Inflammatory macrophage treated with lipopolysaccharide for 4 hours (primary cell): Measurements from ENCODE around the gene OR51F2.
"Not testable (repeated sequence)": the region's sequence is repeated elsewhere in the genome, so short reads cannot be mapped to it uniquely, and the experiment has no call there.

Experiments
- DNase-seq: peaks from one replicate; pipeline ENCODE4 v3.0.0-alpha.2; 2020

Gene OR51F2, protein sequence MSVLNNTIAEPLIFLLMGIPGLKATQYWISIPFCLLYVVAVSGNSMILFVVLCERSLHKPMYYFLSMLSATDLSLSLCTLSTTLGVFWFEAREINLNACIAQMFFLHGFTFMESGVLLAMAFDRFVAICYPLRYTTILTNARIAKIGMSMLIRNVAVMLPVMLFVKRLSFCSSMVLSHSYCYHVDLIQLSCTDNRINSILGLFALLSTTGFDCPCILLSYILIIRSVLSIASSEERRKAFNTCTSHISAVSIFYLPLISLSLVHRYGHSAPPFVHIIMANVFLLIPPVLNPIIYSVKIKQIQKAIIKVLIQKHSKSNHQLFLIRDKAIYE

DNA sequence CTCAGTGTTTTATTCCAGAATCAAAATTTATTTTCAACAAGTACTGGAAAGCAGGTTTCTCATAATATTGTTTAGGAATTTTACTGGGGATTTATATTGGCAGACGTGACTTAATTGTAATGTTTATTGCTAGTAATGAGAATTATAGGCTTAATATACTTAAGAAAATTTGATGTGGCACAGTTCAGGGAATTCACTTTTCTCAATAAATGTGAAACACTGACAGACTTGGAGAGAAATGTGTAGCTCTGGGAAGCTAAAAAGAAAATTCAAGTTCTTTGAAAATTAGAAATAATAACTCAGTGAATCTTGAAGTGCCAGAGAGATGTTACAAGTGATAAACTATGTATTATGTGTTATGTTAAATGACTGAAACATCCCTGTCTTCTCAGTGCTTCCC is at the start of gene OR51F2:
TSS of gene OR51F2 (plus strand) at position 301 of the 400 bp plus-strand sequence. CDS start 101 bp downstream, outside the sequence.
- no peak for DNase-seq

- no peak for DNase-seq
Measured at GRCh38 chr11:4782454-4782853, 38.7 kb upstream of the OR51F2 start.

DNA sequence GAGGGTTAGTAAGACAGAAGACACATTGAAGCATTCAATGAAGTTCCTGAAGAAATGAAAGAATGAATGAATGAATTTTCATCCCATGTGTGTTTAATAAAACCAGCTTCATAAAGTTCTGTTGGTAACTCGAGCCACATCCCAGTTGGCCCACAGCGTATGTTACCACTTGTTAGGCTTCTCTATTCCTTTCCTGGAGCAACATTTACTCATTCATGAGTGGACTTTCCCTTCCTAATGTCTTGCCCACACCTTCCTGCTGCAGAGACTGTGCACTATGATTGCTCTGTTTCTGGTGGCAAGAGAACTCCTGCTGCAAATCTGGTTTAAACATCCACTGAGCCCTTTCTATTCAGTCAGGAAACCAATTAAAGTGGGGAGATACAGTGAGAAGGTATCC is 23.9 kb upstream of the OR51F2 start:
- DNase-seq, result no peak

DNA sequence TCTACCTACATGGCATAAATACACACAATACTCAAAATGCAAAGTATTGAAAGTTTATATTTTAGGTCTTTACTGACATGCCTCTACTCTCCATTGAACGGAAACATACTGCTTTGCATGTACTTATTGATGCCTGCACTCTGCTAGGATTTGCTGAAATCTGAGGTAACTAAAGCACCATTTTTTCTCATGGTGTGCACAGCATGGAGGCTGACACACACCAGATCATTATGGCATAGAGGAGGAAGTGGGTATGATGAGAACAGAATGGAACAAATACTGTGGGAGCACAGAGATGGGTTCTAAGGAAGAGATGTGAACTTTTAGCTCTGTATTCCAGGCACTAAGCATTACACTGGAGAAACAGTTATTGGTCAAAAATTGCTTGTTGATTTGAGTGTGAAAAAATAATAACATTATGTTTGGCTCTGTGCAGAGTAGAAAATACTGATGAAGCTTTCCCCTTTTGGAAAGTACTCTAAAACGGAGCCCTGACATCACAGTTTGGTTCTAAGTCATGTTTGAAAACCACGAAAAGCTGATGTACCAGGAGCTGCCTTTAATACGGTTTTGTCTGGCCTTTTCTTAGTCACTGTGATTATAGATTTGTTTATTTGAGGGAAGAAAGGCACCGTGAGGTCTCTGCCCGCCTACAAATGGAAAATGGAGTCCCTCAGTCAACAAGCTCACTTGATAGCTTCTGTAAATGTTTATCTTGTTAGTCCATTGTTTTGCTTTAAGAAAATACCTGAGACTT is 22.5 kb upstream of the OR51F2 start:
- DNase-seq, result no peak

DNA sequence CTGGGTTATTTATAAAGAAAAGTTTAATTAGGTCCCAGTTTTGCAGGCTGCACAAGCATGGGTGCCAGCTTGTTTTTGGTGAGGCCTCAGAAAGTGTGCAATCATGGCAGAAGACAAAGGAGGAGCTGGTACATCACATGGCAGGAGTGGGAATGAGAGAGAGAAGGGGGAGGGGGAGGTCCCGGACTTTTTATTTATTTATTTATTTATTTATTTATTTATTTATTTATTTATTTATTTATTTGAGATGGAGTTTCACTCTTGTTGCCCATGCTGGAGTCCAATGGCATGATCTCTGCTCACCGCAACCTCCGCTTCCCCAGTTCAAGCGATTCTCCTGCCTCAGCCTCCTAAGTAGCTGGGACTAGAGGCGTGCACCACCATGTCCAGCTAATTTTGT is 19.8 kb upstream of the OR51F2 start:
- not testable (repeated sequence) for DNase-seq

DNA sequence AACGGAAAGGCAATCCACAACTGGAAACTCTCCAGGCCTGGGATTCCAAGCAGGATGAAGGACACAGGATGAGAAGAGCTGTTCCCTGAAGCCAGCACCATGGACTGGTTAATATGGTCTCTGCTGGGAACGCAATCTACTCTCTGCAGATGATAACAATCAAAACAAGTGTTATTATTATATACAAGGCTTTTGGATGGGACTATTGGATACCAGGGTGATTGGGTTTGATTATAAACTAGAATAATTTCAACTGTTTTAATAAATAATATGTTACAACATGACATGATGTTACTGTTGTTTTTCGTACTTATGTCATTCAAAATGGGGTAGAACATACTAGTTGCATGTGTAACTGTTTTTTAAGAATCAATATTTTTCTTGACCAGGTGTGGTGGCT is 16.8 kb upstream of the OR51F2 start, which contains the start of gene OR52R1:
TSS of gene OR52R1 (minus strand) at position 101 of the 400 bp plus-strand sequence. CDS start at position 101, 0 bp downstream.
- DNase-seq, result no peak

DNA sequence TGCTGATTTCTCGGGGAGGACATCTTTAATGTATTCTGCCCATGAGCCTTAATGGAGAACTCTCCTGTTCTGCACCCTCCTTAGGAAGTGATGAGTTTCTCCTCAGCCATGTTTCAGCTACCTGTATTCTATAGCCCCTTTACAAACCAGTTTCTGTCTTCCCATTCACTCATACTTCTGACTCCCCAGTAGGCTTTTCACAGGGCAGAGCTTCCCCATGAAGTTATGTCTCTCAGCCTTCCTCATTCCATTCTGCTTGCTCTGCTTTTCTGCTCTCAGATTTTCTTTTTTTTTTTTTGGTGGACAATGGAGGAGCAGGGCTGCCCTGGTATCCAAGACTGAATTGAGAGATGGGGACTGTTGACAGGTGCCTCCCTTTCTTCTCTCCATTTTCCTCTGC is 12.6 kb upstream of the OR51F2 start:
- DNase-seq, result no peak

DNA sequence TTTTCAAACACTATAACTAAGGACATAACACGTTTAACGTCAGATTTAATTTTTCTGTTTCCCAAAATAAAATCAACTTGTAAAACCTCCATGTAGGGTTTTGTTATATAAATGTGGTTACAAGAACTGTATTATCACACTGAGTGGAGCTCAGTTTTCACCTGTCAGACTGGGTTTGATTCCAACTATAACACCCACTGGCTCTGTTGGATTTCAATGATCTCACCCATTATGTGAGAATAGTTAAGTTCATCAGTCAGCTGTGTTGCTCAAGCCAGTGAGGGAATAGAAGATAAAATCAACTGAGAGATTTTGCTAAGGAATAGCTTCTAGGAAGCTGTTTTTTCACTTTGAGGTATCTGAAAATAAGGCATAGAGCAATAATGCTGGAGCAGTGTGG is 11.9 kb upstream of the OR51F2 start:
- no peak for DNase-seq

- no peak for DNase-seq
Measured at GRCh38 chr11:4825132-4825531, 4.0 kb downstream of the OR51F2 start.

GRCh38 chr11:4826425-4826824 is 5.3 kb downstream of the OR51F2 start:
- DNase-seq, result no peak

DNA sequence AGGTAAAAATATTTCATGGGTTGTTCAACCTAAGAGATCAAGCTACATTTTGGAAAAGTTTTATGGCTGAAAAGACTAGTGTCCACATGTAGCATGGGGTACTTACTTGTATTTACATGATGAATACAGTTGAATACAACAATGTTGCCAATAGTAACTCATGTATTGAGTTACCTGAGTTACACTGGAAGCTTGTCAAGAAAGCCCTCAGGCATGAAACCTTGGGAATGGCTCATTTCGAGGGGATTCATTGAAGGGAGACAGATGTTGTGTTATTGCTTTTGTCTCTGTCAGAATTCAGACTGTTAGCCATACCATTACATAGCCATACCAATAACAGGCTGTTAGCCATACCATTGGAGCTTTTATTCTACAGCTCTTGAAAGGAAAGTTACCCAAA is 9.2 kb downstream of the OR51F2 start:
- DNase-seq, result no peak

GRCh38 chr11:4830909-4831308 is 9.8 kb downstream of the OR51F2 start:
- DNase-seq, result no peak

- no peak for DNase-seq
Measured at GRCh38 chr11:4839851-4840549, 18.9 kb downstream of the OR51F2 start.

- DNase-seq, result no peak
Measured at GRCh38 chr11:4848908-4849532, 27.9 kb downstream of the OR51F2 start, which contains the start of gene OR51S1. TSS of gene OR51S1 (minus strand) at chr11:4849208. CDS start at chr11:4849208, 0 bp downstream.

DNA sequence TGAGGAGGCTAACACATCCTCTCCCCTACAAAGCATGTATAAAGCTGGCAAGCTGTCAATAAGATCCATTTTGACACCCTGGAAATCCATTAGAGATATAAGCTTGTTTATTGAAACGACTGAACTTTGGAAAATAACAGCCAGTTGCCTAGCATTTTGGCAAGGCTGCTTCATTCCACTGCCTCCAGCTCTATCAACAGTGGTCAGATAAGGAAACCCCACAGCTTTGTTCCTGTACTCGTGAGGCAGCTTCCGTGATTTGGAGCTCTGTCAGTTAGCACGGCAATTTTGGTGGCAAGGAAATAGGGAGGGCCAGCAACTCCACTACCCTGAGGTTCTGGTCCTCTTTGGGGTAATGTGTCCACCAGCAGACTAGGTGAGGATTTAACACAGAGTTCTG is 29.9 kb downstream of the OR51F2 start:
- no peak for DNase-seq

DNA sequence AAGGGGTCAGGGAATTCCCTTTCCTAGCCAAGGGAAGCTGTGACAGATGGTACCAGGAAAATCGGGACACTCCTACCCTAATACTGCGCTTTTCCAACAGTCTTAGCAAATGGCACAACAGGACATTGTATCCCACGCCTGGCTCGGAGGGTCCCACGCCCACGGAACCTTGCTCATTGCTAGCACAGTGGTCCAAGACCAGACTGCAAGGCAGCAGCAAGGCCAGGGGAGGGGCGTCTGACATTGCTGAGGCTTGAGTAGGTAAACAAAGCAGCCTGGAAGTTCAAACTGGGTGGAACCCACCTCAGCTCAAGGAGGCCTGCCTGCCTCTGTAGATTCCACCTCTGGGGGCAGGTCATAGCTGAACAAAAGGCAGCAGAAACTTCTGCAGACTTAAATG is 33.2 kb downstream of the OR51F2 start:
- not testable (repeated sequence) for DNase-seq

DNA sequence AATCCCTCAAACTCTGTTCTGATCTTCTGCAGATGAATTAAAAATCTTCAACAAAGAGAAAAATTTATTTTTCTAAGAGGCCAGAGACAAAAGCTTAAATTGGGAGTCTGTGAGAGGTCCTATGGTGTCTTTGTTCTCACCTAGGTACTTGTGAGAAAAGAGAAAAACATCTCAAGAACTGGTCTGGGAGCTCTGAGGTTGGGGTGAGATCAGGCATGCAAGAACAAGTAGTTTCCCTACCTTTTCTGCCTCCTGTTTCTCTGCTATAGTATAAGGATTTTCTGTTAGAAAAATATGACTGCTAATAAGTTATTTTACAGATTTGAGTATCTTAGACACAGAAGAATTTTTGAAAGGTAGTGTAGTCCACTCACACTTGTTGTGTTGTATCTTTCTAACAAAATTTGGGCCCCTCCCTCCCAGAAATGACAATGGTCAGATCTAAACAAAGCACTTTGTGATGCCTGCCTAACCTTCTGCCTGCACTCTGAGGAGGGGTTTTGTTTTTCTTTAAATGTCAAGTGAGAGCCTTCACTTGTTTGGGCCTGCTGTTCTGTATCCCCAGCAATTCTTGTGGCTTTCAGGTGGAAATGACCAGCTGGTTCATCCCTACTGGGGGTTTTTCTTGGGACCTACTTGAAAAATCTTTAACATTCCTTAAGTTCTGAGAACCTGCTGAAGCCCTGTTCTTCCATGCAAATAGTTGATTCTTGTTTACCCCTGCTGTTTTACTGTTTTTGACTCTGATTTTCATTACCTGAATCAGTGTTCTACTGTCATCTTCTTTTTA is 41.5 kb downstream of the OR51F2 start:
- DNase-seq, result no peak

DNA sequence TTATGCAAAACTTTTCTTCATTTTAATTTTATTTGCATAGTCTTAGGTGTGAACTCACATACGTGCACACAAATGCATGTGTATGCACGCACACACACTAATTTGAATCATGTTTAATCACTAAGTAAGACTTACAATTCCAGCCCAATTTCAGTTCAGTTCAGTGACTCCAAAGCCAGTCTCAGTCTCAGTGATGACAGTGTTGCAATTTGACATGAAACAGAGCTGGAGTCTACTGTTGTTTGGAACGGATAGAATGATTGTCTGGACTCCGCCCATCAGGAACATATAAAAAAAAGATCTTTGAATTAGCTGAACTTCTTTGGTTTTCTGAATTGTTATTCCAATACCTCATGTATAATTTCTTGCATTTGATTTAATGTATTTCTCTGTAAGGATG is 42.8 kb downstream of the OR51F2 start:
- no peak for DNase-seq

DNA sequence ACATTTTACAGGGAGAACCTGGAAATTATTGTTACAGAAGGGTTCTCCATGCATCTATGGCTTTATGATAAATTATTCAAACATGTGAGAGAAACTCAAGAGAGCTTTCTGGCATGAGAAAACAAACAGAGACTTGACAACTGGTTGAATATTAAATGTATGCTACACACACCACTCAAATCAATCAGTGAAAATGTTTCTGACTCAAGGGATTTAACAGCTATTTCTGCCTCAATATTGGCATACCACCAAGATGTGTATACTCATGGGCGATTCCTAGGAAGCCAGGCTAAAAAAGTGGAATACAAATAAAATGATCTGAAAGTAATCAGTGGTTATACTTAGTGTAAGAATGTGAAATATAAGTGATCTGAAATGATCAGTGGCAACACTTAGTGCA is 44.7 kb downstream of the OR51F2 start:
- DNase-seq, result no peak
